Endothelial cell of umbilical vein (primary cell): ENCODE measurements around the gene NFKB1. TPM values are rescaled to one million over a fixed set of nuclear protein-coding genes. Genes with fewer than 3 reads are reported as not detected.

Source experiments
- BruUV-seq: library from RNA; stranded (reverse); fragments of 400-500 nt; replicated peaks from 2 replicates; lab custom pipeline; 2021; lab: Mats Ljungman, UMichigan
- CTCF ChIA-PET: fragments of 300-600, 350-600 bp; sonication (Branson Sonifier 250); formaldehyde crosslinking; loops from one replicate; lab custom pipeline; 2021; ENCODE audit warnings: antibody characterized with exemption, inconsistent platforms; lab: Charles Lee
- POLR2A ChIA-PET: fragments of 300-600, 350-600 bp; sonication (Branson Sonifier 250); formaldehyde crosslinking; loops from one replicate; lab custom pipeline; 2021; ENCODE audit warnings: antibody characterized with exemption, inconsistent platforms; lab: Charles Lee
- DNase-seq: peaks from one replicate; pipeline ENCODE4 v3.0.0-alpha.2; 2011; ENCODE audit warnings: low read depth, low spot score
- FAIRE-seq: peaks from 2 replicates; lab custom pipeline; 2011; peaks lifted over from hg19 to GRCh38; lab: Jason Lieb, UNC
- H2AFZ ChIP-seq: 2 replicates; pipeline ENCODE4 v1.6.0; 2012; ENCODE audit warnings: low read depth, low read length, control low read depth, inconsistent platforms
- H3K27ac ChIP-seq: 2 replicates; pipeline ENCODE4 v1.5.1; 2011; ENCODE audit warnings: low read depth, mild to moderate bottlenecking, control low read depth, low read length, moderate library complexity; ENCODE audit not compliant: insufficient read depth
- H3K27me3 ChIP-seq, 2 experiments: 2 replicates each; pipeline versions ENCODE4 v1.6.0 to v1.6.1; 2011; ENCODE audit warnings: low read length in 2 of 2, mixed read lengths in 1 of 2; ENCODE audit not compliant: control insufficient read depth in 2 of 2, insufficient read depth in 2 of 2
- H3K36me3 ChIP-seq, 2 experiments: 2 replicates in 1 of 2; 3 replicates in 1 of 2; pipeline ENCODE4 v1.5.1; 2011; ENCODE audit warnings: low read length in 2 of 2, mild to moderate bottlenecking in 1 of 2, moderate library complexity in 1 of 2; ENCODE audit not compliant: control insufficient read depth in 2 of 2, insufficient read depth in 2 of 2; ENCODE audit errors: extremely low read depth in 1 of 2
- H3K4me1 ChIP-seq: 3 replicates; pipeline ENCODE4 v1.5.1; 2011; ENCODE audit warnings: mild to moderate bottlenecking, low read length; ENCODE audit not compliant: control insufficient read depth, insufficient read depth; ENCODE audit errors: extremely low read depth
- H3K4me2 ChIP-seq: 2 replicates; pipeline ENCODE4 v1.6.1; 2011; ENCODE audit warnings: low read length, control low read depth, mixed read lengths; ENCODE audit not compliant: insufficient read depth
- H3K4me3 ChIP-seq, 3 experiments: fragments of 200-600 bp in 1 of 3; sonication (generic), shearing (Covaris generic) in 1 of 3; replicated peaks in 1 of 3; 2 replicates each; pipeline ENCODE4 v1.5.1; 2011 to 2016; ENCODE audit warnings: control low read depth in 3 of 3, low read length in 3 of 3, mild to moderate bottlenecking in 2 of 3, inconsistent platforms in 1 of 3, low read depth in 1 of 3, moderate library complexity in 1 of 3; ENCODE audit not compliant: insufficient read depth in 1 of 3
- H3K79me2 ChIP-seq: 2 replicates; pipeline ENCODE4 v1.6.0; 2012; ENCODE audit warnings: low read length, inconsistent platforms; ENCODE audit not compliant: control insufficient read depth, insufficient read depth
- H3K9ac ChIP-seq: replicated peaks from 2 replicates; pipeline ENCODE3; 2011; ENCODE audit warnings: low read length, control low read depth; ENCODE audit not compliant: insufficient read depth; ENCODE audit errors: extremely low read depth
- H3K9me1 ChIP-seq: replicated peaks from 3 replicates; pipeline ENCODE4 v1.6.0; 2011; ENCODE audit warnings: mild to moderate bottlenecking, low read length; ENCODE audit not compliant: control insufficient read depth, insufficient read depth; ENCODE audit errors: extremely low read depth
- H3K9me3 ChIP-seq: replicated peaks from 2 replicates; pipeline ENCODE4 v1.5.1; 2012; ENCODE audit warnings: low read length, inconsistent platforms; ENCODE audit not compliant: control insufficient read depth, insufficient read depth
- H4K20me1 ChIP-seq: replicated peaks from 2 replicates; pipeline ENCODE3; 2011; ENCODE audit warnings: mild to moderate bottlenecking, low read length; ENCODE audit not compliant: control insufficient read depth, insufficient read depth; ENCODE audit errors: extremely low read depth
- CTCF ChIP-seq, 2 donors: IDR thresholded peaks; 1 replicate in 1 of 2; 2 replicates in 1 of 2; pipeline ENCODE4 v1.5.1; 2011; ENCODE audit warnings: low read length in 2 of 2, mild to moderate bottlenecking in 2 of 2, moderate library complexity in 2 of 2, control low read depth in 1 of 2, inconsistent platforms in 1 of 2, low read depth in 1 of 2; ENCODE audit not compliant: insufficient read depth in 1 of 2; ENCODE audit errors: extremely low read depth in 1 of 2
- EZH2 ChIP-seq: IDR thresholded peaks from 2 replicates; pipeline ENCODE4 v1.6.1; 2012; ENCODE audit warnings: borderline replicate concordance, low read depth, mild to moderate bottlenecking, moderate library complexity, low read length, inconsistent platforms; ENCODE audit not compliant: severe bottlenecking
- FOS ChIP-seq: IDR thresholded peaks from 2 replicates; pipeline ENCODE4 v1.6.1; 2011; ENCODE audit warnings: mild to moderate bottlenecking, low read length, moderate library complexity, borderline replicate concordance; ENCODE audit not compliant: insufficient read depth
- GATA2 ChIP-seq: IDR thresholded peaks from 2 replicates; pipeline ENCODE4 v1.7.0; 2011; ENCODE audit warnings: low read depth, mild to moderate bottlenecking, moderate library complexity, mixed read lengths, low read length; ENCODE audit not compliant: insufficient read length, insufficient read depth
- JUN ChIP-seq: IDR thresholded peaks from 2 replicates; pipeline ENCODE4 v1.6.1; 2011; ENCODE audit warnings: borderline replicate concordance, low read depth; ENCODE audit not compliant: insufficient read length, insufficient read depth
- MAX ChIP-seq: IDR thresholded peaks from 2 replicates; pipeline ENCODE4 v1.6.1; 2011; ENCODE audit not compliant: insufficient read depth, insufficient read length
- MYC ChIP-seq: IDR thresholded peaks from one replicate; pipeline ENCODE4 v1.6.1; 2011; ENCODE audit warnings: mild to moderate bottlenecking, low read depth, low read length
- POLR2A ChIP-seq: IDR thresholded peaks from 2 replicates; pipeline ENCODE4 v1.6.1; 2012; ENCODE audit warnings: low read depth, mild to moderate bottlenecking, control low read depth, low read length
- POLR2AphosphoS5 ChIP-seq: IDR thresholded peaks from 2 replicates; pipeline ENCODE4 v1.6.1; 2012; ENCODE audit warnings: low read depth, mild to moderate bottlenecking, control low read depth, low read length, moderate library complexity; ENCODE audit not compliant: insufficient read depth
- dilution Hi-C: fragments of 300-500 bp; cut with MboI; formaldehyde crosslinking; loops from one replicate; pipeline ENCODE4 v1.15.0; 2019; ENCODE audit warnings: low sequenced_read_pairs; ENCODE audit not compliant: extremely low pct_ligation_motif_present
- intact Hi-C: fragments of 100-400 bp; cut with micrococcal nuclease; formaldehyde crosslinking; loops from one replicate; pipeline ENCODE4 v1.10.0; 2022
- polyA plus RNA-seq, 4 experiments: library from polyadenylated mRNA; depleted of rRNA in 3 of 4; stranded (reverse) in 3 of 4; unstranded in 1 of 4; fragments of >200 nt; gene quantifications; 2 replicates each; pipeline versions ENCODE4 v1.2.1 to v1.2.3, GENCODE V29; 2011 to 2012; ENCODE audit warnings: missing spikeins in 1 of 4
- total RNA-seq: library from RNA; stranded (reverse); gene quantifications from 2 replicates; pipeline ENCODE4 v1.2.3, GENCODE V29; 2021

The NFKB1 gene
- total and polyA plus RNA-seq, 2 donors (not counting 3 experiments of a cell fraction or from before 2014, with no cell fraction given) = 21.3 to 41.4 TPM

- Histone ChIP-seq H3K9ac (no peak overlapping the region), H3K4me3 (no peak overlapping the region), H4K20me1 (no peaks in the 10 kb centered on the region), H3K79me2 (no peaks in the 10 kb centered on the region), H3K27ac (no peak overlapping the region), H3K9me3 (no peaks in the 10 kb centered on the region), H3K27me3 (no peaks in the 10 kb centered on the region), H3K4me2 (no peak overlapping the region), H3K36me3 (peaks cover 18 to 24% of the 10 kb centered on the region in 2 experiments), H3K9me1 (no peaks in the 10 kb centered on the region), H2AFZ (no peak overlapping the region), H3K4me1 (no peaks in the 10 kb centered on the region)
- BruUV-seq = no TSS peak
- intact Hi-C loops = no loop called here
- POLR2A ChIA-PET = no interaction called here
- dilution Hi-C loops = no loop called here
- DNase-seq (no peak), FAIRE-seq (no peak)
- no peak for TF ChIP-seq EZH2
- no peak for TF ChIP-seq CTCF (IDR thresholded peaks at IDR 0.05; ENCODE audit: extremely low read depth in 1 of 2, insufficient read depth in 1 of 2, low read depth in 1 of 2, low read length in 2 of 2)
- TF ChIP-seq GATA2 = no peak
- TF ChIP-seq MAX = no peak
- no peak for TF ChIP-seq FOS
- no peak for TF ChIP-seq JUN
- TF ChIP-seq POLR2AphosphoS5 = no peak
- TF ChIP-seq MYC = no peak
- no peak for TF ChIP-seq POLR2A
- CTCF ChIA-PET = no interaction called here
Measured at GRCh38 chr4:102606846-102607450, 105.8 kb downstream of the NFKB1 start.
